ENCODE measurements around the gene GALNT6.
A peak's percentile ranks its signal among the peaks of the same experiment; 100 is the strongest.

The GALNT6 gene

GRCh38 chr12:51391283-51392123, at the start of gene GALNT6:
Gene GALNT6, minus strand, starts transcription at chr12:51391406. Its CDS starts 11,625 bp downstream, at chr12:51379781.
- FAIRE-seq (no peak), DNase-seq (ENCODE audit: insufficient read length, low spot score) (peak; percentile 46)

- DNase-seq (ENCODE audit: insufficient read length, low spot score) (no peak), FAIRE-seq (no peak)
Measured at GRCh38 chr12:51439330-51439729, 48.1 kb upstream of the GALNT6 start.

- FAIRE-seq (no peak), DNase-seq (ENCODE audit: insufficient read length, low spot score) (no peak)
Measured at GRCh38 chr12:51437431-51437830, 46.2 kb upstream of the GALNT6 start.

- no peak for FAIRE-seq
- no peak for DNase-seq (ENCODE audit: insufficient read length, low spot score)
Measured at GRCh38 chr12:51434305-51434704, 43.1 kb upstream of the GALNT6 start.

- no peak for DNase-seq (ENCODE audit: insufficient read length, low spot score)
- no peak for FAIRE-seq
Measured at GRCh38 chr12:51432921-51433320, 41.7 kb upstream of the GALNT6 start.

GRCh38 chr12:51430196-51430895, 39.1 kb upstream of the GALNT6 start:
- FAIRE-seq (no peak), DNase-seq (ENCODE audit: insufficient read length, low spot score) (no peak)

GRCh38 chr12:51429700-51430099, 38.5 kb upstream of the GALNT6 start:
- no peak for FAIRE-seq
- DNase-seq (ENCODE audit: insufficient read length, low spot score) = no peak

- no peak for FAIRE-seq
- DNase-seq (ENCODE audit: insufficient read length, low spot score) = no peak
Measured at GRCh38 chr12:51428256-51428655, 37.0 kb upstream of the GALNT6 start.

- DNase-seq (ENCODE audit: insufficient read length, low spot score) = peak; percentile 81
- FAIRE-seq = peak; percentile 70
Measured at GRCh38 chr12:51424662-51425539, 33.7 kb upstream of the GALNT6 start, which contains the start of gene SLC4A8. Gene SLC4A8, plus strand, starts transcription at chr12:51424831. Its CDS starts 157 bp downstream, at chr12:51424988.

- DNase-seq (ENCODE audit: insufficient read length, low spot score) = no peak
- no peak for FAIRE-seq
Measured at GRCh38 chr12:51424094-51424661, 33.0 kb upstream of the GALNT6 start.

- DNase-seq (ENCODE audit: insufficient read length, low spot score) (no peak), FAIRE-seq (peak; percentile 75)
Measured at GRCh38 chr12:51421266-51421884, 30.2 kb upstream of the GALNT6 start.

- FAIRE-seq (no peak), DNase-seq (ENCODE audit: insufficient read length, low spot score) (no peak)
Measured at GRCh38 chr12:51419425-51420193, 28.4 kb upstream of the GALNT6 start.

- no peak for FAIRE-seq
- DNase-seq (ENCODE audit: insufficient read length, low spot score) = no peak
Measured at GRCh38 chr12:51417826-51418225, 26.6 kb upstream of the GALNT6 start.

GRCh38 chr12:51415931-51416330, 24.7 kb upstream of the GALNT6 start:
- DNase-seq (ENCODE audit: insufficient read length, low spot score) (no peak), FAIRE-seq (no peak)

GRCh38 chr12:51413791-51414190, 22.6 kb upstream of the GALNT6 start:
- no peak for DNase-seq (ENCODE audit: insufficient read length, low spot score)

GRCh38 chr12:51413149-51413548, 21.9 kb upstream of the GALNT6 start:
- no peak for FAIRE-seq
- no peak for DNase-seq (ENCODE audit: insufficient read length, low spot score)

More at GRCh38 chr12:51413791-51414190, 22.6 kb upstream of the GALNT6 start:
- FAIRE-seq = no peak

GRCh38 chr12:51409846-51410245, 18.6 kb upstream of the GALNT6 start:
- no peak for FAIRE-seq
- DNase-seq (ENCODE audit: insufficient read length, low spot score) = no peak

- FAIRE-seq (no peak), DNase-seq (ENCODE audit: insufficient read length, low spot score) (no peak)
Measured at GRCh38 chr12:51407604-51408003, 16.4 kb upstream of the GALNT6 start.

- no peak for FAIRE-seq
- DNase-seq (ENCODE audit: insufficient read length, low spot score) = no peak
Measured at GRCh38 chr12:51406859-51407258, 15.7 kb upstream of the GALNT6 start.

Data from GM19239 (cell line).